Choroid plexus epithelial cell (primary cell): ENCODE results near the gene LRP1B.
A peak's percentile ranks its signal among the peaks of the same experiment; 100 is the strongest.

ENCODE experiments used
- DNase-seq: peaks from one replicate; pipeline ENCODE4 v3.0.0-alpha.2; 2010; ENCODE audit warnings: low read depth
- H3K4me3 ChIP-seq: 2 replicates; pipeline ENCODE4 v1.5.1; 2011; ENCODE audit warnings: low read depth, mild to moderate bottlenecking, control low read depth, low read length, moderate library complexity
- CTCF ChIP-seq: conservative IDR thresholded peaks from 2 replicates; pipeline ENCODE4 v1.5.1; 2011; ENCODE audit warnings: low read depth, mild to moderate bottlenecking, control low read depth, inconsistent platforms, low read length, moderate library complexity

LRP1B gene

GRCh38 chr2:140248623-140249022 lies 1882.2 kb downstream of the LRP1B start:
- no peak for TF ChIP-seq CTCF
- peak; percentile 30 for DNase-seq
- no peak overlapping the region for H3K4me3 ChIP-seq

- peak; percentile 31 for DNase-seq
- TF ChIP-seq CTCF = no peak
- H3K4me3 ChIP-seq = no peak overlapping the region
These were observed 1883.2 kb downstream of the LRP1B start for GRCh38 chr2:140247451-140248195.

DNA sequence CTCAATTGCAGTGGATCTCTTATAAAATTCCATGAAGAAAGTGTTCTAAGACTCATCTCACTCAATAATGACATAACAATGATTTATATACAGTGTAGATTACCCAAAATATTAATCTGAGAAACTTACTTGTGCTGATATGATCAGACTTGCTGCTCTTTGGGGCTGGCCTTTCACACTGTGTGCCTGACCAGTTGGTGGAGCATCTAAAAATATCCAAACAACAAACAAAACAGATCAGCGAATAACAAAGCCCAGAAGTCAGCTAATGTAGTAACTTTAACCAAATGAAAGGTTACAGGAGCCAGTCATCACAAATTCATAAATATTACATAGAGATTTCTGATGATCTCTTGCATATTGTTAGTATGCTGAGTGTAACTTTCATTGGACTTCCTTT lies 1883.9 kb downstream of the LRP1B start:
- no peak for DNase-seq
- no peak for TF ChIP-seq CTCF
- H3K4me3 ChIP-seq = no peak overlapping the region

GRCh38 chr2:140246058-140246457 lies 1884.8 kb downstream of the LRP1B start:
- no peak for DNase-seq
- TF ChIP-seq CTCF = no peak

DNA sequence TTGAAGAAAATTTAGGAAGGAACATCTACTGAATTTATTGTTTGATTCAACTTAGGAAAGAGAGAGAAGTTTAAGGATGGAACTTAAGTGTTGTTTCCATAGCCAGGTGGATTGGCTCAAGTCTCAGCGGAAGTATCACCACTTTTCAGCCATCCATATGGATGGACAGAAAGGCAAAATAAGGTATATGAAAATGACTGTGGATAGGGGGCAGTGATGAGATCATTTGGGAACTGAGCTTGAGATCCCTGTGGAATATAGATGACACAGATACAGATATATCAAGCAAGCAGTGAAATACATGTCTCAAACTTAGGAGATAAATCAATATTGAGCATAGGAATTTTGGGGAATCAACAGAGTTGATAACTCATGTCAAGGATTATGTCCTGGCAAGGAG lies 1887.9 kb downstream of the LRP1B start:
- DNase-seq = peak; percentile 1
- TF ChIP-seq CTCF = no peak
- no peak overlapping the region for H3K4me3 ChIP-seq

More at GRCh38 chr2:140246058-140246457, 1884.8 kb downstream of the LRP1B start:
- H3K4me3 ChIP-seq = no peak overlapping the region

DNA sequence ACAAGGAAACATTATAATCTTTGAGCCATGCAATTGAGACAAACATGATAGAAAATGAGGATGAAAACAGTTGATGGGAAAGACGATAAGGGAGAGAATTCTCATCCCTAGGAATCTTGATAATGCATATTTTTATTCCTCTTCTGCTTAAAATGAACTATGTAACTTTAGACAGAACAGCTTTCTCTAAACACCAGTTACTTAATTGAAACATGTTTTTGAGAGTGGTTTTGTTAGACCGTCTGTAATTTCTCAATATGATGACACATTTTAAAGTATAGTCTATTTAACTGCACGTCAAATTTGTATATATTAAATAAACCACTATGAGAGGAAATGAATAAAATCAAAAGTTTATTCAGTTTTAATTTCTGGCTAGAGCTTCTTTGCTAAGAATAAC lies 1896.7 kb downstream of the LRP1B start:
- no peak for TF ChIP-seq CTCF
- no peak overlapping the region for H3K4me3 ChIP-seq
- DNase-seq = peak; percentile 1

DNA sequence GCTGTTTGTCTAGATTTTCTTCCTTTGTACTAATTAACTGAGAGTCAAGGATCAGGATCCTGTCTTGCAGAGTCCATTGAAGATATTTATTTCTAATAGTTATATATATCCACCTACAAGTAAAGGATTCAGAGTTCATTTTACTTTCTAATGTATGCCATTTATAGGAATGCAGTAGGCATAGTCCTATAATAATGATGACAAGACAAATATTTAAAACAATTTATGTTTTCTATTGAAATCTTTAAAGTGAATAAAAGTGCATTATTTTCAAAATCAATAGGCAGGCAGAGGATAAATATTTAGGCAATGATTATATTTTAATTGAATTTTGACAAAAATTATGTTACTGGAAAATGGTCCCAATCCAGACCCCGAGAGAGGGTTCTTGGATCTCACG lies 1919.9 kb downstream of the LRP1B start:
- no peak overlapping the region for H3K4me3 ChIP-seq
- no peak for TF ChIP-seq CTCF
- DNase-seq = no peak
